Progenitor cell of endocrine pancreas (in vitro differentiated cells): ENCODE results near the gene LCN6. TPM values are rescaled to one million over a fixed set of nuclear protein-coding genes. Genes with fewer than 3 reads are reported as not detected.
"Not testable (repeated sequence)": the region's sequence is repeated elsewhere in the genome, so short reads cannot be mapped to it uniquely, and the experiment has no call there.

ENCODE experiments used
- DNase-seq: peaks from one replicate; pipeline ENCODE4 v3.0.0; 2021; ENCODE audit warnings: low spot score; ENCODE audit not compliant: unreplicated experiment
- H3K27ac Mint-ChIP-seq: 2 replicates; pipeline ENCODE4 v1.8.0; 2021; ENCODE audit warnings: mild to moderate bottlenecking, moderate library complexity, mixed read lengths
- H3K27me3 Mint-ChIP-seq: 2 replicates; pipeline ENCODE4 v1.8.0; 2021; ENCODE audit warnings: mixed read lengths
- H3K36me3 Mint-ChIP-seq: 2 replicates; pipeline ENCODE4 v1.8.0; 2022; ENCODE audit warnings: mixed read lengths; ENCODE audit not compliant: insufficient read depth
- H3K4me1 Mint-ChIP-seq: 2 replicates; pipeline ENCODE4 v1.8.0; 2021; ENCODE audit warnings: low read depth, mixed read lengths
- H3K4me3 Mint-ChIP-seq: 2 replicates; pipeline ENCODE4 v1.8.0; 2021; ENCODE audit warnings: low read depth, mild to moderate bottlenecking, moderate library complexity, mixed read lengths
- H3K9me3 Mint-ChIP-seq: 2 replicates; pipeline ENCODE4 v1.8.0; 2021; ENCODE audit warnings: low read depth, mixed read lengths
- CTCF ChIP-seq: fragments of 200-600 bp; sonication (generic); IDR thresholded peaks from one replicate; pipeline ENCODE4 v1.5.0; 2021; ENCODE audit warnings: antibody characterized with exemption, mild to moderate bottlenecking; ENCODE audit not compliant: unreplicated experiment
- long read RNA-seq: library from polyadenylated mRNA; unstranded; transcript quantifications from one replicate; pipeline ENCODE4 v2.0.0, GENCODE V29; 2020
- total RNA-seq: library from RNA; stranded (reverse); gene quantifications from 2 replicates; pipeline ENCODE4 v1.2.1, GENCODE V29; 2021

Gene LCN6
- not detected in 2 replicates for total RNA-seq
- long read RNA-seq, result 0 reads

- Mint-ChIP-seq H3K4me1 (no peaks in the 10 kb centered on the region), H3K36me3 (no peaks in the 10 kb centered on the region), H3K27me3 (peaks cover 7% of the 10 kb centered on the region), H3K27ac (no peak within 1 kb of the TSS), H3K9me3 (peaks cover 11% of the 10 kb centered on the region), H3K4me3 (no peak within 1 kb of the TSS)
- no peak for DNase-seq
- no peak for TF ChIP-seq CTCF
Observed at GRCh38 chr9:136748201-136748600, at the start of gene LCN6. Gene LCN6 (minus strand): TSS chr9:136748525. CDS start chr9:136748483, 42 bp downstream.

GRCh38 chr9:136796775-136797347 is 48.5 kb upstream of the LCN6 start:
- H3K36me3 Mint-ChIP-seq, DNase-seq: not testable (repeated sequence)
- peak overlapping the region; percentile 49 for H3K4me3 Mint-ChIP-seq

GRCh38 chr9:136796238-136796774 is 48.0 kb upstream of the LCN6 start, which contains the start of gene CCDC183:
Gene CCDC183 (plus strand): TSS chr9:136796338. CDS start chr9:136796398, 60 bp downstream.
- peaks cover 33% of the 10 kb centered on the region for H3K4me1 Mint-ChIP-seq
- peaks cover 4% of the 10 kb centered on the region for H3K36me3 Mint-ChIP-seq
- peak within 1 kb of the TSS; percentile 49 for H3K4me3 Mint-ChIP-seq
- no peak for DNase-seq
- H3K9me3 Mint-ChIP-seq, result no peaks in the 10 kb centered on the region
- no peak for TF ChIP-seq CTCF
- no peaks in the 10 kb centered on the region for H3K27me3 Mint-ChIP-seq
- peak within 1 kb of the TSS; percentile 88 for H3K27ac Mint-ChIP-seq

More at GRCh38 chr9:136796775-136797347, 48.5 kb upstream of the LCN6 start:
- not testable (repeated sequence) for H3K9me3 Mint-ChIP-seq, H3K27me3 Mint-ChIP-seq
- H3K27ac Mint-ChIP-seq, result peak overlapping the region; percentile 88
- peaks cover 33% of the 10 kb centered on the region for H3K4me1 Mint-ChIP-seq

- Mint-ChIP-seq H3K9me3 (no peaks in the 10 kb centered on the region), H3K27me3 (no peaks in the 10 kb centered on the region), H3K4me1 (peaks cover 33% of the 10 kb centered on the region), H3K36me3 (peaks cover 4% of the 10 kb centered on the region), H3K4me3 (no peak overlapping the region), H3K27ac (no peak overlapping the region)
- no peak for DNase-seq
- no peak for TF ChIP-seq CTCF
Observed at GRCh38 chr9:136795000-136795348, 46.6 kb upstream of the LCN6 start.

- no peak for DNase-seq
- Mint-ChIP-seq H3K27ac (no peak overlapping the region), H3K4me1 (peaks cover 39% of the 10 kb centered on the region), H3K27me3 (no peaks in the 10 kb centered on the region), H3K9me3 (no peaks in the 10 kb centered on the region), H3K4me3 (no peak overlapping the region), H3K36me3 (peaks cover 4% of the 10 kb centered on the region)
- no peak for TF ChIP-seq CTCF
Observed at GRCh38 chr9:136794281-136794999, 46.1 kb upstream of the LCN6 start.
